ENCODE measurements around the gene PSME2.

- TF ChIP-seq CTCF (IDR thresholded peaks at IDR 0.05) (no peak), POLR2A (IDR thresholded peaks at IDR 0.05) (no peak), POLR2AphosphoS5 (IDR thresholded peaks at IDR 0.05) (no peak)
Measured at GRCh38 chr14:24119691-24120090, 26.7 kb downstream of the PSME2 start.

Measured in transverse colon (tissue), 4 donors.